ENCODE results near the gene RABGAP1L. TPM values are rescaled to one million over a fixed set of nuclear protein-coding genes. Genes with fewer than 3 reads are reported as not detected.

RABGAP1L gene
- total and polyA plus RNA-seq, 2 donors from 2014 or later = 16.2 to 48.5 TPM

- H3K4me3 ChIP-seq (ENCODE audit: low read length in 3 of 3) = no peak overlapping the region
- H3K27me3 ChIP-seq (ENCODE audit: control insufficient read depth, insufficient read depth, low read length) = no peaks in the 10 kb centered on the region
- H3K9me3 ChIP-seq (ENCODE audit: control insufficient read depth in 2 of 3, insufficient read depth in 1 of 3, low read length in 3 of 3) = peaks cover 0 to 6% (median 0%) of the 10 kb centered on the region in 3 donors
- intact Hi-C loops (cut with DNase I) = no loop called here
- no peaks in the 10 kb centered on the region for H3K36me3 ChIP-seq (ENCODE audit: control insufficient read depth in 2 of 3, insufficient read depth in 3 of 3, low read length in 3 of 3)
- no peak overlapping the region for H3K9ac ChIP-seq (ENCODE audit: low read length in 3 of 3)
- H3K4me1 ChIP-seq (ENCODE audit: control insufficient read depth in 2 of 3, insufficient read depth in 2 of 3, low read depth in 1 of 3, low read length in 3 of 3) = no peaks in the 10 kb centered on the region
- no peak for FAIRE-seq
- TF ChIP-seq CTCF (IDR thresholded peaks at IDR 0.05; ENCODE audit: borderline replicate concordance, extremely low read depth, insufficient read depth) = no peak
- DNase-seq = peak in 4 of 5 donors; percentile 4 to 38 (median 20)
- no peak overlapping the region for H3K27ac ChIP-seq (ENCODE audit: low read depth in 2 of 2, low read length in 2 of 2)
Measured at GRCh38 chr1:174652569-174653280, 493.4 kb downstream of the RABGAP1L start.

- DNase-seq = no peak
Measured at GRCh38 chr1:174654560-174654959, 495.2 kb downstream of the RABGAP1L start.

GRCh38 chr1:174656409-174657059, 497.2 kb downstream of the RABGAP1L start:
- Histone ChIP-seq H3K9ac (ENCODE audit: low read length in 3 of 3) (no peak overlapping the region), H3K9me3 (ENCODE audit: control insufficient read depth in 2 of 3, insufficient read depth in 1 of 3, low read length in 3 of 3) (peaks cover 0 to 8% (median 0%) of the 10 kb centered on the region in 3 donors), H3K4me3 (ENCODE audit: low read length in 3 of 3) (no peak overlapping the region), H3K27me3 (ENCODE audit: control insufficient read depth, insufficient read depth, low read length) (no peaks in the 10 kb centered on the region), H3K36me3 (ENCODE audit: control insufficient read depth in 2 of 3, insufficient read depth in 3 of 3, low read length in 3 of 3) (no peaks in the 10 kb centered on the region), H3K27ac (ENCODE audit: low read depth in 2 of 2, low read length in 2 of 2) (no peak overlapping the region), H3K4me1 (ENCODE audit: control insufficient read depth in 2 of 3, insufficient read depth in 2 of 3, low read depth in 1 of 3, low read length in 3 of 3) (no peaks in the 10 kb centered on the region)
- FAIRE-seq (no peak), DNase-seq (no peak)
- TF ChIP-seq CTCF (IDR thresholded peaks at IDR 0.05; ENCODE audit: borderline replicate concordance, extremely low read depth, insufficient read depth) = no peak
- intact Hi-C loops (cut with DNase I) = no loop called here

More at GRCh38 chr1:174654560-174654959, 495.2 kb downstream of the RABGAP1L start:
- intact Hi-C loops (cut with DNase I) = no loop called here
- Histone ChIP-seq H3K9ac (ENCODE audit: low read length in 3 of 3) (no peak overlapping the region), H3K27ac (ENCODE audit: low read depth in 2 of 2, low read length in 2 of 2) (no peak overlapping the region), H3K4me1 (ENCODE audit: control insufficient read depth in 2 of 3, insufficient read depth in 2 of 3, low read depth in 1 of 3, low read length in 3 of 3) (no peaks in the 10 kb centered on the region), H3K4me3 (ENCODE audit: low read length in 3 of 3) (no peak overlapping the region), H3K36me3 (ENCODE audit: control insufficient read depth in 2 of 3, insufficient read depth in 3 of 3, low read length in 3 of 3) (no peaks in the 10 kb centered on the region), H3K27me3 (ENCODE audit: control insufficient read depth, insufficient read depth, low read length) (no peaks in the 10 kb centered on the region), H3K9me3 (ENCODE audit: control insufficient read depth in 2 of 3, insufficient read depth in 1 of 3, low read length in 3 of 3) (peaks cover 0 to 8% (median 0%) of the 10 kb centered on the region in 3 donors)
- FAIRE-seq = no peak
- no peak for TF ChIP-seq CTCF (IDR thresholded peaks at IDR 0.05; ENCODE audit: borderline replicate concordance, extremely low read depth, insufficient read depth)
